HEK293T (cell line): Measurements from ENCODE around the gene PBOV1.

Source experiments
- ARNT ChIP-seq: fragments of 450-650 bp; IDR thresholded peaks from 2 replicates; pipeline ENCODE4 v1.6.1; 2017; ENCODE audit warnings: mild to moderate bottlenecking
- BHLHE40 ChIP-seq: fragments of 450-650 bp; IDR thresholded peaks from 2 replicates; pipeline ENCODE4 v1.6.1; 2016; ENCODE audit warnings: mild to moderate bottlenecking, moderate library complexity, borderline replicate concordance
- ELF4 ChIP-seq: fragments of 450-650 bp; IDR thresholded peaks from 2 replicates; pipeline ENCODE4 v1.6.1; 2017; ENCODE audit warnings: antibody characterized with exemption
- FOXM1 ChIP-seq: fragments of 450-650 bp; IDR thresholded peaks from 2 replicates; pipeline ENCODE4 v1.6.1; 2017; ENCODE audit warnings: mild to moderate bottlenecking, borderline replicate concordance
- L3MBTL2 ChIP-seq: fragments of 450-650 bp; conservative IDR thresholded peaks from 2 replicates; pipeline ENCODE4 v1.6.1; 2016; ENCODE audit warnings: mild to moderate bottlenecking
- PKNOX1 ChIP-seq: fragments of 450-650 bp; IDR thresholded peaks from 2 replicates; pipeline ENCODE4 v1.6.1; 2016
- SP1 ChIP-seq: fragments of 450-650 bp; IDR thresholded peaks from 2 replicates; pipeline ENCODE4 v1.6.1; 2017
- TARDBP ChIP-seq: fragments of 450-650 bp; IDR thresholded peaks from 2 replicates; pipeline ENCODE4 v1.6.1; 2016
- ZNF384 ChIP-seq: fragments of 450-650 bp; IDR thresholded peaks from 2 replicates; pipeline ENCODE4 v1.6.1; 2016

DNA sequence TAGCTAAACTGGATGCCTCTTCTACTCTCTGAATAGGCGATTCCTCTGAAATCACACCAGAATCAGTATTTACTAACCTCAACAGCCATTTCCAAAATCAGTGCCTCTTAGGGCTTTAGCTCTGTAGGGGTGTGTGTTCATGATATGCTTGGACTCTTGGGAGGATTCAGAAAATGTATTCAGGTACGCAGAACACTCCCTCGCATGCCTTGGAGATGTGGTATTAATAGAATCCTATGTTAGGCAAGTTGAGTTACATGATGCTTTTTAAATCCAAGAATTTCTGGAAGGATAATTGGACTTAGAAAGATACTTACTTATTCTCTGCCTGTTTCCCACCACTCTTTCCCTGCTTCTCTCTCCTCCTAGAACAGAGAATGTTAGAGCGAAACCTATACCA is 31.8 kb upstream of the PBOV1 start:
- TF ChIP-seq FOXM1 (no peak), SP1 (no peak), BHLHE40 (no peak), ZNF384 (no peak), ARNT (no peak), PKNOX1 (no peak), ELF4 (no peak), L3MBTL2 (no peak), TARDBP (no peak)
